ENCODE measurements around the gene SH2D5.

SH2D5 gene

DNA sequence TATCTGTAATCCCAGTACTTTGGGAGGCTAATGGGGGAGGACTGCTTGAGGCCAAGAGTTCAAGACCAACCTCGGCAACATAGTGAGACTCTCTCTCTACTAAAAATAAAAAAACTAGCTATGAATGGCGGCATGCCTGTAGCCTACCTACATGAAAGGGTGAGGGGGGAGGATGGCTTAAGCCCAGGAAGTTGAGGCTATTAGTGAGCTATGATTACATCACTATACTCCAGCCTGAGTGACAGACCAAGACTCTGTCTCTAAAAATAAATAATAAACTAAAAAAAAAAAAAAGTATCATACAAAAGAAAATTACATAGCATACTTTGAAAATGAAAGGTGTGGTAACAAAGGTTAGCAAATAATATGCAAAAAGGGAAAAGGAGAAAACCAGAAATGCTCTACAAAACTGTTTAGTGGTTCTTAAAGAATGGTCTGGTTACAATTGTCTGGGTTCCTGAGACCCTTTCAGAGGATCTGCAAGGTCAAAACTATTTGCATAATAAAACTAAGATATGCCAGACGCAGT, 19.0 kb upstream of the SH2D5 start (continued):
- TF ChIP-seq, protein P1, sequence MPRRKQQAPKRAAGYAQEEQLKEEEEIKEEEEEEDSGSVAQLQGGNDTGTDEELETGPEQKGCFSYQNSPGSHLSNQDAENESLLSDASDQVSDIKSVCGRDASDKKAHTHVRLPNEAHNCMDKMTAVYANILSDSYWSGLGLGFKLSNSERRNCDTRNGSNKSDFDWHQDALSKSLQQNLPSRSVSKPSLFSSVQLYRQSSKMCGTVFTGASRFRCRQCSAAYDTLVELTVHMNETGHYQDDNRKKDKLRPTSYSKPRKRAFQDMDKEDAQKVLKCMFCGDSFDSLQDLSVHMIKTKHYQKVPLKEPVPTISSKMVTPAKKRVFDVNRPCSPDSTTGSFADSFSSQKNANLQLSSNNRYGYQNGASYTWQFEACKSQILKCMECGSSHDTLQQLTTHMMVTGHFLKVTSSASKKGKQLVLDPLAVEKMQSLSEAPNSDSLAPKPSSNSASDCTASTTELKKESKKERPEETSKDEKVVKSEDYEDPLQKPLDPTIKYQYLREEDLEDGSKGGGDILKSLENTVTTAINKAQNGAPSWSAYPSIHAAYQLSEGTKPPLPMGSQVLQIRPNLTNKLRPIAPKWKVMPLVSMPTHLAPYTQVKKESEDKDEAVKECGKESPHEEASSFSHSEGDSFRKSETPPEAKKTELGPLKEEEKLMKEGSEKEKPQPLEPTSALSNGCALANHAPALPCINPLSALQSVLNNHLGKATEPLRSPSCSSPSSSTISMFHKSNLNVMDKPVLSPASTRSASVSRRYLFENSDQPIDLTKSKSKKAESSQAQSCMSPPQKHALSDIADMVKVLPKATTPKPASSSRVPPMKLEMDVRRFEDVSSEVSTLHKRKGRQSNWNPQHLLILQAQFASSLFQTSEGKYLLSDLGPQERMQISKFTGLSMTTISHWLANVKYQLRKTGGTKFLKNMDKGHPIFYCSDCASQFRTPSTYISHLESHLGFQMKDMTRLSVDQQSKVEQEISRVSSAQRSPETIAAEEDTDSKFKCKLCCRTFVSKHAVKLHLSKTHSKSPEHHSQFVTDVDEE (CRISPR knock-in tag; IDR thresholded peaks at IDR 0.05): no peak
- TF ChIP-seq, protein P2, sequence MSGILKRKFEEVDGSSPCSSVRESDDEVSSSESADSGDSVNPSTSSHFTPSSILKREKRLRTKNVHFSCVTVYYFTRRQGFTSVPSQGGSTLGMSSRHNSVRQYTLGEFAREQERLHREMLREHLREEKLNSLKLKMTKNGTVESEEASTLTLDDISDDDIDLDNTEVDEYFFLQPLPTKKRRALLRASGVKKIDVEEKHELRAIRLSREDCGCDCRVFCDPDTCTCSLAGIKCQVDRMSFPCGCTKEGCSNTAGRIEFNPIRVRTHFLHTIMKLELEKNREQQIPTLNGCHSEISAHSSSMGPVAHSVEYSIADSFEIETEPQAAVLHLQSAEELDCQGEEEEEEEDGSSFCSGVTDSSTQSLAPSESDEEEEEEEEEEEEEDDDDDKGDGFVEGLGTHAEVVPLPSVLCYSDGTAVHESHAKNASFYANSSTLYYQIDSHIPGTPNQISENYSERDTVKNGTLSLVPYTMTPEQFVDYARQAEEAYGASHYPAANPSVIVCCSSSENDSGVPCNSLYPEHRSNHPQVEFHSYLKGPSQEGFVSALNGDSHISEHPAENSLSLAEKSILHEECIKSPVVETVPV (CRISPR knock-in tag; IDR thresholded peaks at IDR 0.05): no peak
- no peak for TF ChIP-seq SNAI2 (CRISPR knock-in tag; IDR thresholded peaks at IDR 0.05)
- TF ChIP-seq GLIS3 (CRISPR knock-in tag; IDR thresholded peaks at IDR 0.05): no peak
- TF ChIP-seq ZFP3 (CRISPR knock-in tag; IDR thresholded peaks at IDR 0.05): no peak

DNA sequence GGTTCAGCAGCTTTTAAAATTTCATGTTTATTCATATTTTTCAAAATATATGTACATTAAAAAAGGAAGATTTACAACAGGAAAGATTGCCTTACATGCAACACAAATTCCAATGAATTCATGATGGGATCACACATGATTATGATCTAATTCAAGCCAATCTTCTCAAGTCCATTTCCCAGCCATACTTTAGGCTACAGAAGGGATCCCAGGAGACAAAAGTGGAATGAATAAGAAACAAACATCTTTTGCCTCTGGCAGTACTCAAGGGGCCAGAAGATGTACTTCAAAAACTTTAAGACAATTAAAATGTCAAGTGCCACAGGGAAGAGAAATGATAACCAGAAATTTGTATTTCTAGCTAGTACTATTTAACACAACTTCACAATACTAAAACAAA, 10.2 kb upstream of the SH2D5 start:
- ATAC-seq: no peak
- TF ChIP-seq, protein P1 (CRISPR knock-in tag; IDR thresholded peaks at IDR 0.05): no peak
- TF ChIP-seq ZFP3 (CRISPR knock-in tag; IDR thresholded peaks at IDR 0.05) (no peak), RARB (CRISPR knock-in tag; IDR thresholded peaks at IDR 0.05) (no peak), ZC3H10 (CRISPR knock-in tag; IDR thresholded peaks at IDR 0.05) (no peak), ZFP30 (CRISPR knock-in tag; IDR thresholded peaks at IDR 0.05) (no peak), TOX (CRISPR knock-in tag; IDR thresholded peaks at IDR 0.05; ENCODE audit: borderline replicate concordance) (no peak)
- TF ChIP-seq, protein P3, sequence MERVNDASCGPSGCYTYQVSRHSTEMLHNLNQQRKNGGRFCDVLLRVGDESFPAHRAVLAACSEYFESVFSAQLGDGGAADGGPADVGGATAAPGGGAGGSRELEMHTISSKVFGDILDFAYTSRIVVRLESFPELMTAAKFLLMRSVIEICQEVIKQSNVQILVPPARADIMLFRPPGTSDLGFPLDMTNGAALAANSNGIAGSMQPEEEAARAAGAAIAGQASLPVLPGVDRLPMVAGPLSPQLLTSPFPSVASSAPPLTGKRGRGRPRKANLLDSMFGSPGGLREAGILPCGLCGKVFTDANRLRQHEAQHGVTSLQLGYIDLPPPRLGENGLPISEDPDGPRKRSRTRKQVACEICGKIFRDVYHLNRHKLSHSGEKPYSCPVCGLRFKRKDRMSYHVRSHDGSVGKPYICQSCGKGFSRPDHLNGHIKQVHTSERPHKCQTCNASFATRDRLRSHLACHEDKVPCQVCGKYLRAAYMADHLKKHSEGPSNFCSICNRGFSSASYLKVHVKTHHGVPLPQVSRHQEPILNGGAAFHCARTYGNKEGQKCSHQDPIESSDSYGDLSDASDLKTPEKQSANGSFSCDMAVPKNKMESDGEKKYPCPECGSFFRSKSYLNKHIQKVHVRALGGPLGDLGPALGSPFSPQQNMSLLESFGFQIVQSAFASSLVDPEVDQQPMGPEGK (CRISPR knock-in tag; IDR thresholded peaks at IDR 0.05; ENCODE audit: borderline replicate concordance): no peak

DNA sequence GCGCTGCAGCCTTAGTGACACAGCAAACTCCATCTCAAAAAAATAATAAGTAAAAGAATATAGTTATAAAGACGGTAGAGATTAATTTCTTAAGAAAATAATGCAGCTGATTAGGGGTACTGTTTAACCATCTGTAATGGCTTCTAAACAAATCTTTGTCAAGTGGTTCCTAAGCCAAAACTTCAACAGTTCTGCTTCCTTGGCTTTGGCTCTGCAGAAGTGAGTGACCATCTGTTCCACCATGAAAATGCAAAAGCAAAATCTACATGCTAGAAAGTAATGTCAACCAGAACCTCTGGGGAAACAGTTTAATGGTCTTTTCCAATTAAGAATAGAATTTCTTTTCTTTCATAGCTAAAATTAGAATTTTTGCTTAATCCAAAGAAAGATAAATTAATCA, 8.3 kb upstream of the SH2D5 start:
- no peak for ATAC-seq
- TF ChIP-seq, protein P2 (CRISPR knock-in tag; IDR thresholded peaks at IDR 0.05): no peak
- TF ChIP-seq, protein P1 (CRISPR knock-in tag; IDR thresholded peaks at IDR 0.05): no peak
- TF ChIP-seq BACH2 (CRISPR knock-in tag; IDR thresholded peaks at IDR 0.05; ENCODE audit: borderline replicate concordance): no peak
- TF ChIP-seq ZFP30 (CRISPR knock-in tag; IDR thresholded peaks at IDR 0.05): no peak
- no peak for TF ChIP-seq OSR1 (CRISPR knock-in tag; IDR thresholded peaks at IDR 0.05)
- TF ChIP-seq ARNTL (CRISPR knock-in tag; IDR thresholded peaks at IDR 0.05; ENCODE audit: borderline replicate concordance, low read depth): no peak
- no peak for TF ChIP-seq TOX (CRISPR knock-in tag; IDR thresholded peaks at IDR 0.05; ENCODE audit: borderline replicate concordance)
- no peak for TF ChIP-seq ZNF8 (CRISPR knock-in tag; IDR thresholded peaks at IDR 0.05)
- TF ChIP-seq, protein P4, sequence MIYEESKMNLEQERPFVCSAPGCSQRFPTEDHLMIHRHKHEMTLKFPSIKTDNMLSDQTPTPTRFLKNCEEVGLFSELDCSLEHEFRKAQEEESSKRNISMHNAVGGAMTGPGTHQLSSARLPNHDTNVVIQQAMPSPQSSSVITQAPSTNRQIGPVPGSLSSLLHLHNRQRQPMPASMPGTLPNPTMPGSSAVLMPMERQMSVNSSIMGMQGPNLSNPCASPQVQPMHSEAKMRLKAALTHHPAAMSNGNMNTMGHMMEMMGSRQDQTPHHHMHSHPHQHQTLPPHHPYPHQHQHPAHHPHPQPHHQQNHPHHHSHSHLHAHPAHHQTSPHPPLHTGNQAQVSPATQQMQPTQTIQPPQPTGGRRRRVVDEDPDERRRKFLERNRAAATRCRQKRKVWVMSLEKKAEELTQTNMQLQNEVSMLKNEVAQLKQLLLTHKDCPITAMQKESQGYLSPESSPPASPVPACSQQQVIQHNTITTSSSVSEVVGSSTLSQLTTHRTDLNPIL (CRISPR knock-in tag; IDR thresholded peaks at IDR 0.05; ENCODE audit: low read depth): no peak
- TF ChIP-seq, protein P3 (CRISPR knock-in tag; IDR thresholded peaks at IDR 0.05; ENCODE audit: borderline replicate concordance): no peak
- TF ChIP-seq, protein P5, sequence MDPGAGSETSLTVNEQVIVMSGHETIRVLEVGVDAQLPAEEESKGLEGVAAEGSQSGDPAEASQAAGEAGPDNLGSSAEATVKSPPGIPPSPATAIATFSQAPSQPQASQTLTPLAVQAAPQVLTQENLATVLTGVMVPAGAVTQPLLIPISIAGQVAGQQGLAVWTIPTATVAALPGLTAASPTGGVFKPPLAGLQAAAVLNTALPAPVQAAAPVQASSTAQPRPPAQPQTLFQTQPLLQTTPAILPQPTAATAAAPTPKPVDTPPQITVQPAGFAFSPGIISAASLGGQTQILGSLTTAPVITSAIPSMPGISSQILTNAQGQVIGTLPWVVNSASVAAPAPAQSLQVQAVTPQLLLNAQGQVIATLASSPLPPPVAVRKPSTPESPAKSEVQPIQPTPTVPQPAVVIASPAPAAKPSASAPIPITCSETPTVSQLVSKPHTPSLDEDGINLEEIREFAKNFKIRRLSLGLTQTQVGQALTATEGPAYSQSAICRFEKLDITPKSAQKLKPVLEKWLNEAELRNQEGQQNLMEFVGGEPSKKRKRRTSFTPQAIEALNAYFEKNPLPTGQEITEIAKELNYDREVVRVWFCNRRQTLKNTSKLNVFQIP (CRISPR knock-in tag; IDR thresholded peaks at IDR 0.05; ENCODE audit: borderline replicate concordance, low read depth): no peak
- no peak for TF ChIP-seq ZFP3 (CRISPR knock-in tag; IDR thresholded peaks at IDR 0.05)
- no peak for TF ChIP-seq PPARA (CRISPR knock-in tag; IDR thresholded peaks at IDR 0.05; ENCODE audit: borderline replicate concordance)
